Activated T-helper 1 cell treated with anti-CD3 and anti-CD28 coated beads, Interleukin-12 subunit alpha, Interleukin-12 subunit beta, Interleukin-2, Interleukin-4 antibody, amounts not matched to agents 30 ng/mL and 10 ng/mL and 1 ng/mL, durations not matched to agents 14 hours and 24 hours and 36 hours (primary cell): ENCODE measurements around the gene ROPN1B. TPM values are rescaled to one million over a fixed set of nuclear protein-coding genes. Genes with fewer than 3 reads are reported as not detected.

Source experiments
- total RNA-seq: library from RNA; stranded (reverse); gene quantifications from 2 replicates; pipeline ENCODE4 v1.2.3, GENCODE V29; 2022

ROPN1B gene
- total RNA-seq, 1 donor from 2014 or later, result not detected

Other genes with a start within 250 kb of the ROPN1B start
- 17.3 and 23.4 TPM in 2 replicates for gene SLC41A3, start 114.9 kb downstream of the ROPN1B start, total RNA-seq
- not detected in 2 replicates for gene ALDH1L1, start 211.4 kb downstream of the ROPN1B start, total RNA-seq